K562 (cell line): ENCODE measurements around the gene IMP4. TPM values are rescaled to one million over a fixed set of nuclear protein-coding genes. Genes with fewer than 3 reads are reported as not detected.

Source experiments
- ATAC-seq: fragments of 200-7000 bp; cut with Tn5 transposase; 3 replicates; pipeline ENCODE4 v1.9.1; 2020; ENCODE audit warnings: moderate library complexity
- BruUV-seq: library from RNA; stranded (reverse); fragments of 400-500 nt; replicated peaks from 2 replicates; lab custom pipeline; 2021; lab: Mats Ljungman, UMichigan
- CTCF ChIA-PET: fragments of 300-600 bp; formaldehyde crosslinking; extraction: SDS; loops from one replicate; lab custom pipeline; 2021; ENCODE audit warnings: low intra/inter-chr PET ratio; lab: Yijun Ruan, JAX
- POLR2A ChIA-PET: fragments of 300-600, 350-650 bp; sonication (Branson Sonifier 250); formaldehyde crosslinking; extraction: SDS; loops from one replicate; lab custom pipeline; 2021; ENCODE audit warnings: antibody characterized with exemption, inconsistent platforms; lab: Yijun Ruan, JAX
- DNase-seq, 4 experiments: peaks; one replicate each; pipeline versions ENCODE4 v3.0.0 to v3.0.0-alpha.2; 2011 to 2018; ENCODE audit warnings: low spot score in 3 of 4, mixed read lengths in 3 of 4; ENCODE audit errors: extremely low read depth in 1 of 4
- FAIRE-seq: peaks from 2 replicates; lab custom pipeline; 2011; peaks lifted over from hg19 to GRCh38; lab: Jason Lieb, UNC
- H2AFZ ChIP-seq: 2 replicates; pipeline ENCODE4 v1.6.0; 2011; ENCODE audit warnings: low read depth, low read length, control low read depth, inconsistent platforms
- H3K27ac ChIP-seq: fragments of 200-600 bp; 3 replicates; pipeline ENCODE4 v1.8.0; 2011; ENCODE audit warnings: low read depth, mild to moderate bottlenecking, control low read depth, inconsistent platforms, low read length, moderate library complexity, mixed read lengths; ENCODE audit errors: extremely low read depth
- H3K27me3 ChIP-seq, 2 experiments: fragments of 300-600 bp in 1 of 2; 2 replicates in 1 of 2; 3 replicates in 1 of 2; pipeline versions ENCODE4 v1.6.0 to v1.8.0; 2011; ENCODE audit warnings: inconsistent platforms in 2 of 2, low read length in 2 of 2, mild to moderate bottlenecking in 1 of 2, mixed read lengths in 1 of 2, moderate library complexity in 1 of 2; ENCODE audit not compliant: control insufficient read depth in 2 of 2, insufficient read depth in 2 of 2
- H3K36me3 ChIP-seq: fragments of 300-600 bp; 3 replicates; pipeline ENCODE4 v1.8.0; 2011; ENCODE audit warnings: mild to moderate bottlenecking, low read length, inconsistent platforms; ENCODE audit not compliant: control insufficient read depth, insufficient read depth
- H3K4me1 ChIP-seq, 2 experiments: fragments of 200-600 bp in 1 of 2; replicated peaks in 1 of 2; 2 replicates in 1 of 2; 3 replicates in 1 of 2; pipeline versions ENCODE4 v1.5.1 to v1.8.0; 2011; ENCODE audit warnings: inconsistent platforms in 2 of 2, low read length in 2 of 2, mild to moderate bottlenecking in 1 of 2, mixed read lengths in 1 of 2, moderate library complexity in 1 of 2; ENCODE audit not compliant: control insufficient read depth in 2 of 2, insufficient read depth in 2 of 2
- H3K4me2 ChIP-seq: 2 replicates; pipeline ENCODE4 v1.6.1; 2011; ENCODE audit warnings: low read length, control low read depth, inconsistent platforms, mixed read lengths; ENCODE audit not compliant: insufficient read depth
- H3K4me3 ChIP-seq: fragments of 200-600 bp; sonication (generic), shearing (Covaris generic); 2 replicates; pipeline ENCODE4 v1.5.1; 2016; ENCODE audit warnings: control low read depth, inconsistent platforms
- H3K79me2 ChIP-seq: fragments of 200-600 bp; 3 replicates; pipeline ENCODE4 v1.8.0; 2011; ENCODE audit warnings: low read length, inconsistent platforms; ENCODE audit not compliant: control insufficient read depth, insufficient read depth
- H3K9ac ChIP-seq, 2 experiments: 2 replicates each; pipeline versions ENCODE4 v1.6.0 to v1.6.1; 2011; ENCODE audit warnings: low read depth in 2 of 2, low read length in 2 of 2, control low read depth in 1 of 2, inconsistent platforms in 1 of 2, mild to moderate bottlenecking in 1 of 2, mixed read lengths in 1 of 2; ENCODE audit not compliant: insufficient read depth in 1 of 2
- H3K9me1 ChIP-seq: one replicate; pipeline ENCODE4 v1.6.0; 2011; ENCODE audit warnings: inconsistent platforms, mild to moderate bottlenecking, low read length, moderate library complexity; ENCODE audit not compliant: control insufficient read depth, insufficient read depth
- H3K9me3 ChIP-seq: replicated peaks from 2 replicates; pipeline ENCODE4 v1.5.1; 2011; ENCODE audit warnings: low read depth, low read length, inconsistent platforms; ENCODE audit not compliant: control insufficient read depth, insufficient read depth
- H4K20me1 ChIP-seq: replicated peaks from 2 replicates; pipeline ENCODE4 v1.6.1; 2011; ENCODE audit warnings: low read length, inconsistent platforms, mixed read lengths; ENCODE audit not compliant: control insufficient read depth, insufficient read depth
- CREB1 ChIP-seq, 2 experiments: sonication (generic) in 1 of 2; formaldehyde crosslinking in 1 of 2; IDR thresholded peaks; 2 replicates each; pipeline versions ENCODE4 v1.6.1 to v1.8.0; 2012 to 2022; ENCODE audit warnings: inconsistent platforms in 1 of 2, mild to moderate bottlenecking in 1 of 2, missing genetic modification reagents in 1 of 2, moderate library complexity in 1 of 2
- WGBS: fragments of 100-300 bp; shearing (Covaris generic); methylation state at CpG from one replicate; pipeline ENCODE4 v1.1.6; 2016; ENCODE audit warnings: low coverage, mixed read lengths; ENCODE audit not compliant: insufficient coverage; ENCODE audit errors: missing lambda C conversion rate; 5-methylcytosine and 5-hydroxymethylcytosine counted together
- in situ Hi-C: fragments of 300-500 bp; cut with MboI; formaldehyde crosslinking; loops from 4 replicates; pipeline ENCODE4 v1.15.0; 2018; ENCODE audit warnings: inconsistent platforms, mixed read lengths
- intact Hi-C: fragments of 100-400 bp; cut with micrococcal nuclease; formaldehyde crosslinking; loops from 2 replicates; pipeline ENCODE4 v1.14.2; 2022
- polyA plus RNA-seq, 8 experiments: library from polyadenylated mRNA; depleted of rRNA in 4 of 8; stranded (reverse) in 5 of 8; unstranded in 3 of 8; fragments of >200 nt; fragmentation: Nextera tagmentation in 2 of 8; fragmentation: Illumina TruSeq in 1 of 8; extraction: Ambion mirVana in 2 of 8; extraction: Trizol in 1 of 8; gene quantifications; 2 replicates each; pipeline versions ENCODE4 v1.2.1 to v1.2.3, GENCODE V29; 2011 to 2014; ENCODE audit warnings: inconsistent platforms in 1 of 8, missing spikeins in 1 of 8
- total RNA-seq, 7 experiments: library from RNA; depleted of rRNA in 6 of 7; stranded (reverse); fragments of >200 nt in 6 of 7; fragmentation: Illumina TruSeq in 2 of 7; extraction: Trizol in 2 of 7; gene quantifications; 2 replicates each; pipeline versions ENCODE4 v1.2.1 to v1.2.3, GENCODE V29; 2011 to 2021; ENCODE audit warnings: low replicate concordance in 1 of 7
- TF ChIP-seq, protein P1 (sequence below): fragments of 150-350 bp; conservative IDR thresholded peaks from 2 replicates; pipeline ENCODE4 v1.6.1; 2014; ENCODE audit warnings: low read length

Gene IMP4
- total and polyA plus RNA-seq, 9 of the 15 experiments (the other 6 are each of a cell fraction or from before 2014, with no cell fraction given): 35.4 to 209 (median 100.0) TPM

DNA sequence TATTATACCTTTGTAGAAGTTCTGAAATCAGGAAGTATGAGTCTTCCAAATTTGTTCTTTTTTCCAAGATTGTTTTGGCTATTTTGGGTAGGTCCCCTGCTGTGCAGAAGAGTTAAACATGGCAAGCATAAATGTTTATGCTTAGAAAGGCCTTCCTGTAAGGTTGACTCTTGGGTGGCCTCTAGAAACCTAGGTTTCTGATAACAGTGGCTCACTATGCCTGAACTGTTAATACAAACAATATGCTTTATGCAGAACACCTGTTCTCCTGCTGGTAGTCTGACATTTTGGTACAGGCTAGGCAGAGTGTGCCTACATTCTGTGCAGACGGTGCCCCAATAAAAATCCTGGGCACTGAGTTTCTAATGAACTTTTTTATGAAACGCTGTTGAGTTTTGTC is 23.3 kb downstream of the IMP4 start:
- no peaks in the 10 kb centered on the region for H4K20me1 ChIP-seq
- H3K36me3 ChIP-seq: peaks cover 21% of the 10 kb centered on the region; the same call in 2 of the 3 replicates
- H2AFZ ChIP-seq: no peak overlapping the region
- no peak for TF ChIP-seq CREB1 (IDR thresholded peaks at IDR 0.05)
- TF ChIP-seq CREB1 (CRISPR knock-in tag; IDR thresholded peaks at IDR 0.05): no peak
- TF ChIP-seq, protein P1, sequence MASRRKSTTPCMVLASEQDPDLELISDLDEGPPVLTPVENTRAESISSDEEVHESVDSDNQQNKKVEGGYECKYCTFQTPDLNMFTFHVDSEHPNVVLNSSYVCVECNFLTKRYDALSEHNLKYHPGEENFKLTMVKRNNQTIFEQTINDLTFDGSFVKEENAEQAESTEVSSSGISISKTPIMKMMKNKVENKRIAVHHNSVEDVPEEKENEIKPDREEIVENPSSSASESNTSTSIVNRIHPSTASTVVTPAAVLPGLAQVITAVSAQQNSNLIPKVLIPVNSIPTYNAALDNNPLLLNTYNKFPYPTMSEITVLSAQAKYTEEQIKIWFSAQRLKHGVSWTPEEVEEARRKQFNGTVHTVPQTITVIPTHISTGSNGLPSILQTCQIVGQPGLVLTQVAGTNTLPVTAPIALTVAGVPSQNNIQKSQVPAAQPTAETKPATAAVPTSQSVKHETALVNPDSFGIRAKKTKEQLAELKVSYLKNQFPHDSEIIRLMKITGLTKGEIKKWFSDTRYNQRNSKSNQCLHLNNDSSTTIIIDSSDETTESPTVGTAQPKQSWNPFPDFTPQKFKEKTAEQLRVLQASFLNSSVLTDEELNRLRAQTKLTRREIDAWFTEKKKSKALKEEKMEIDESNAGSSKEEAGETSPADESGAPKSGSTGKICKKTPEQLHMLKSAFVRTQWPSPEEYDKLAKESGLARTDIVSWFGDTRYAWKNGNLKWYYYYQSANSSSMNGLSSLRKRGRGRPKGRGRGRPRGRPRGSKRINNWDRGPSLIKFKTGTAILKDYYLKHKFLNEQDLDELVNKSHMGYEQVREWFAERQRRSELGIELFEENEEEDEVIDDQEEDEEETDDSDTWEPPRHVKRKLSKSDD: no peak
- TF ChIP-seq, all 486 proteins: peak for 0
- ChIA-PET POLR2A (no interaction called here), CTCF (no interaction called here)
- Histone ChIP-seq H3K4me3 (no peak overlapping the region), H3K27me3 (no peaks in the 10 kb centered on the region), H3K9me1 (no peaks in the 10 kb centered on the region), H3K79me2 (peaks cover 2% of the 10 kb centered on the region; the same call in 2 of the 3 replicates), H3K9me3 (0 out of 2 replicates have a peak, but pooled peaks cover 1% of the 10 kb centered on the region), H3K4me1 (peaks cover 6 to 10% of the 10 kb centered on the region in 2 experiments; a peak in 4 of 5 replicates), H3K4me2 (no peak overlapping the region), H3K27ac (no peak overlapping the region), H3K9ac (no peak overlapping the region)
- in situ Hi-C loops (no loop called here), intact Hi-C loops (no loop called here)
- ATAC-seq: no peak
- no peak for DNase-seq
- no TSS peak for BruUV-seq
- 74% methylated on average over 2 of the region's 2 CpGs for WGBS
- no peak for FAIRE-seq
